HEK293T (cell line): ENCODE data around the gene KCNQ2.
A peak's percentile ranks its signal among the peaks of the same experiment; 100 is the strongest.

Experiments used
- CTCF ChIA-PET: fragments of 350-600 bp; formaldehyde crosslinking; extraction: SDS; loops from one replicate; lab custom pipeline; 2021; ENCODE audit warnings: antibody characterized with exemption, inconsistent platforms; lab: Yijun Ruan, JAX
- POLR2A ChIA-PET: fragments of 350-600 bp; formaldehyde crosslinking; extraction: SDS; loops from one replicate; lab custom pipeline; 2020; ENCODE audit warnings: antibody characterized with exemption, inconsistent platforms; lab: Yijun Ruan, JAX
- DNase-seq: peaks from one replicate; pipeline ENCODE4 v3.0.0; 2012; ENCODE audit warnings: mixed read lengths; ENCODE audit errors: extremely low spot score
- ARNT ChIP-seq: fragments of 450-650 bp; IDR thresholded peaks from 2 replicates; pipeline ENCODE4 v1.6.1; 2017; ENCODE audit warnings: mild to moderate bottlenecking
- BHLHE40 ChIP-seq: fragments of 450-650 bp; IDR thresholded peaks from 2 replicates; pipeline ENCODE4 v1.6.1; 2016; ENCODE audit warnings: mild to moderate bottlenecking, moderate library complexity, borderline replicate concordance
- CTBP1 ChIP-seq: fragments of 450-650 bp; IDR thresholded peaks from 2 replicates; pipeline ENCODE4 v1.6.1; 2016; ENCODE audit warnings: borderline replicate concordance
- ELF4 ChIP-seq: fragments of 450-650 bp; IDR thresholded peaks from 2 replicates; pipeline ENCODE4 v1.6.1; 2017; ENCODE audit warnings: antibody characterized with exemption
- FOXA1 ChIP-seq: fragments of 450-650 bp; IDR thresholded peaks from 2 replicates; pipeline ENCODE4 v1.6.1; 2016; ENCODE audit warnings: mild to moderate bottlenecking
- FOXK2 ChIP-seq: fragments of 450-650 bp; IDR thresholded peaks from 2 replicates; pipeline ENCODE4 v1.6.1; 2016; ENCODE audit warnings: mild to moderate bottlenecking
- FOXM1 ChIP-seq: fragments of 450-650 bp; IDR thresholded peaks from 2 replicates; pipeline ENCODE4 v1.6.1; 2017; ENCODE audit warnings: mild to moderate bottlenecking, borderline replicate concordance
- HDGF ChIP-seq: fragments of 450-650 bp; IDR thresholded peaks from 2 replicates; pipeline ENCODE4 v1.6.1; 2017; ENCODE audit warnings: antibody characterized with exemption, borderline replicate concordance
- L3MBTL2 ChIP-seq: fragments of 450-650 bp; conservative IDR thresholded peaks from 2 replicates; pipeline ENCODE4 v1.6.1; 2016; ENCODE audit warnings: mild to moderate bottlenecking
- LEF1 ChIP-seq: fragments of 450-650 bp; IDR thresholded peaks from 2 replicates; pipeline ENCODE4 v1.6.1; 2017; ENCODE audit warnings: mild to moderate bottlenecking, borderline replicate concordance
- NFRKB ChIP-seq: fragments of 450-650 bp; IDR thresholded peaks from 2 replicates; pipeline ENCODE4 v1.6.1; 2016; ENCODE audit warnings: mild to moderate bottlenecking, moderate library complexity
- SP1 ChIP-seq: fragments of 450-650 bp; IDR thresholded peaks from 2 replicates; pipeline ENCODE4 v1.6.1; 2017
- SUZ12 ChIP-seq: fragments of 450-650 bp; IDR thresholded peaks from 2 replicates; pipeline ENCODE4 v1.6.1; 2016; ENCODE audit warnings: mild to moderate bottlenecking
- TARDBP ChIP-seq: fragments of 450-650 bp; IDR thresholded peaks from 2 replicates; pipeline ENCODE4 v1.6.1; 2016
- ZNF384 ChIP-seq: fragments of 450-650 bp; IDR thresholded peaks from 2 replicates; pipeline ENCODE4 v1.6.1; 2016
- TF ChIP-seq, protein P1 (sequence below): fragments of 450-650 bp; IDR thresholded peaks from 2 replicates; pipeline ENCODE4 v1.6.1; 2016

KCNQ2 gene

DNA sequence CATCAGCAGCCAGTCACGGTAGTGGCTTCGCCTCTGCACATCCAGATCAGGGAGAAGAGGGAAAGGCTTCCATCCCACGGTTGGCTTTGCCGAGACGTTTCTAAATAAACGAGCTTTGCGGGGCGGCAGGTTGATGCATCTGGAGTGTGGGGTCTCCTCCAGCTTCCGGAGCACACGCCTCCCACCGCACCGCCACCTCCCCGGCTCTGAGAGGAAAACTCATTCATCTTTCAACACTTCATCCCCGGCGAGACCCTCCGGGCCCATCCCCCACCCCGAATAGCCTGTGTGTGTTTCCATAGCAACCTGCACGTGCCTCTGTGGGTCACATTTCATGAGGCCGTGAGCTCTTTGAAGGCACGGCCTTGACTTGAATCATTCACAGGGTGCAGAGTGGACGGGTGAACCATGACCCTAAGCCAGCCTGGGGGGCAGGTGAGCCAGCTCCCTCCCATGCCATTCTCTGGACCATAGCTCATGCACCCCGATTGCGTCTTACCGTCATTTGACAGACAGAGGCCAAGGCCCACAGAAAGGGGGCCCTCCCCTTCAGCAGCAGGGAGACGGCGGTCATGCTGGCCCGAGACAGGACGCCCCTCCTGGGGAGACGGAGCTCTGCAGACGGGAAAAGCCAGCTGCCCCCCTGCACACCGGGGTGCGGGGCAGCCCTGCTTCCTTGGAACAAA, 95.1 kb downstream of the KCNQ2 start:
- DNase-seq, result peak; percentile 36
- TF ChIP-seq BHLHE40 (peak; percentile 53), L3MBTL2 (peak; percentile 64), ARNT (no peak)
- CTCF ChIA-PET, result interaction anchor here (1.6 kb wide), 2 partner anchors 67 to 154 kb away, joined by 4 to 18 read pairs; no protein-coding TSS in a partner anchor
- POLR2A ChIA-PET, result no interaction called here

DNA sequence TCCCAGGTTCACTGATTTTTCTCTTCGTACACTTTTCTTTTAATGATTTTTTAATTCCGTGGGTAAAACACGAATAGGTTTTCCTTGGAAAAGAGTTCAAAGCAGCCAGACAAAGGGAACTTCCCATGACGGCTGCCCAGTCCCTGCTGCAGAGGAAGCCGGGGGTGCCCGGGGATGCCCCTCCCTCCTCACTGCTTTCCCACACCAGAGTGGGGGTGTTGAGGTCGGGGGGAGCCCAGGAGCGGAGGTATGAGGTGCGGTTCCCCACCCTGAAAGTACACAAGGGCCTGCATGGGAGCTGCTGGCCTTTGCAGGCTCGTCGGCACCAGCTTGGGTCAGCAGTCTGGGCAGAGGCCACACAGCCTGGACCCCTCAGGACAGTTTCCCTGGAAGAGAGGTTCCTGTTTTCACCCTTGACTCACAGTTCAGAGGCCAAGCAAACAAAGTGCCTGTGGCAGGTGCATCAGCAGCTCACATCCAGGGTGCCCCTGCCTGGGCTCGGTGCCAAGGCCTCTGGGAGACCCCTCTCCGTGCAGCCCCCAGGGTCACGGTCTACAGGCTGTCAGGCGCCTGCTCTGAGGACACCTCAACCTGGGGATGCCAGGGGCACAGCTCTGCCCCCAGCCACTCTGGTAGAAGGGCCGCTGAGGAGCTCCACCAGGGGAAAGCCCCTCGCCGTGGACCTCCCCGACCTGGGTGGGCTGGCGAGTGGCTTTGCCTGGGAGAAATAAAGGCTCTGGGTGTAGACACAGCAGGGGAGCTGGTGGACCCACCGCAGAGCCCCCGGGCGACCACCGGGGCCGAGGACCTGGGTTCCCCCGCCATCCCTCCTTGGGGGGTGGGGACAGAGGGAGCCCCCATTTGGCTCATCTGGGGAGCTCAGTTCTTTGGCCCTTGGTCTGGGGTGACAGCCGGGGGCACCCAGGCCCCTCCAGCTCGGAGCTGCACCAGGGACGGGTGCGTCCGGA, 95.9 kb downstream of the KCNQ2 start:
- ChIA-PET POLR2A (no interaction called here), CTCF (interaction anchor here (1.6 kb wide), 2 partner anchors 67 to 153 kb away, joined by 4 to 18 read pairs; no protein-coding TSS in a partner anchor)
- DNase-seq, result no peak
- no peak for TF ChIP-seq HDGF
- TF ChIP-seq, protein P1, sequence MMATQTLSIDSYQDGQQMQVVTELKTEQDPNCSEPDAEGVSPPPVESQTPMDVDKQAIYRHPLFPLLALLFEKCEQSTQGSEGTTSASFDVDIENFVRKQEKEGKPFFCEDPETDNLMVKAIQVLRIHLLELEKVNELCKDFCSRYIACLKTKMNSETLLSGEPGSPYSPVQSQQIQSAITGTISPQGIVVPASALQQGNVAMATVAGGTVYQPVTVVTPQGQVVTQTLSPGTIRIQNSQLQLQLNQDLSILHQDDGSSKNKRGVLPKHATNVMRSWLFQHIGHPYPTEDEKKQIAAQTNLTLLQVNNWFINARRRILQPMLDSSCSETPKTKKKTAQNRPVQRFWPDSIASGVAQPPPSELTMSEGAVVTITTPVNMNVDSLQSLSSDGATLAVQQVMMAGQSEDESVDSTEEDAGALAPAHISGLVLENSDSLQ, result no peak
- no peak for TF ChIP-seq ELF4
- no peak for TF ChIP-seq LEF1
- TF ChIP-seq NFRKB, result no peak
- TF ChIP-seq CTBP1, result no peak
- TF ChIP-seq FOXK2, result no peak
- TF ChIP-seq FOXA1, result no peak
- TF ChIP-seq SP1, result no peak
- no peak for TF ChIP-seq ZNF384
- no peak for TF ChIP-seq FOXM1
- no peak for TF ChIP-seq BHLHE40
- no peak for TF ChIP-seq SUZ12
- TF ChIP-seq ARNT, result no peak
- TF ChIP-seq TARDBP, result no peak

DNA sequence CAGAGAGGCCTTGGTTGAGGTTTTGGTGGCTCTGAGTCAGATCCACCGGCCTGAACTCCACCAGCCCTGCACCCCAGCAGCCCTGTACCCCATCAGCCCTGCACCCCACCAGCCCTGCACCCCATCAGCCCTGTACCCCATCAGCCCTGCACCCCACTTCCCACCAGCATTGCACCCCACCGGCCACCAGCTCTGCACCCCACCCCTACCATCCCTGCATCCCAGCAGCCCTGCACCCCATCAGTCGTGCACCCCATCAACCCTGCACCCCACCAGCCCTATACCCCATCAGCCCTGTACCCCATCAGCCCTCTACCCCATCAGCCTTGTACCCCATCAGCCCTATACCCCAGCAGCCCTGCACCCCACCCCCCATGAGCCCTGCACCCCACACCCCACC, 97.0 kb downstream of the KCNQ2 start:
- POLR2A ChIA-PET, result no interaction called here
- CTCF ChIA-PET, result no interaction called here
- no peak for DNase-seq
- no peak for TF ChIP-seq ELF4
- no peak for TF ChIP-seq TARDBP
- TF ChIP-seq BHLHE40, result no peak
- TF ChIP-seq L3MBTL2, result no peak
- TF ChIP-seq FOXA1, result no peak
- TF ChIP-seq NFRKB, result no peak
- no peak for TF ChIP-seq CTBP1
- no peak for TF ChIP-seq ARNT

DNA sequence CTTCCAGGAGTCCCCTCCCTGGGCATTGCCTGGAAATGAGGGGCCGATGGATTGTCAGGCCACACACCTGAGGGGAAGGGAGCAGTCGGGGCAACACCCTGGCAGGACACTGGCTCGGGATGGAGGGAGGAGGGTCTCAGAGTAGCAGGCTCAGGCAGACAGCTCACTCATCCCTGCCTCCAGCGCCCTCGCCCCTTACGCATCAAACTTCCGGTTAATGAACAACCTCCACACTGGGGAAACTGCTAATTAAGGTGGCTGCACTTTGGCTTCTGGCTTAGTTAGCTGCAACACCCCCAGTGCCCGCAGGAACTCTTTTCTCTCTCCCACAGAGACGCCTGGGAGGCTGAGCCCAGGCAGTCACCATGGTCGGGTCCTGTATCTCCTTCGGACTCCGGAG, 98.0 kb downstream of the KCNQ2 start:
- no peak for DNase-seq
- POLR2A ChIA-PET, result no interaction called here
- CTCF ChIA-PET, result no interaction called here
- TF ChIP-seq TARDBP, result no peak
- no peak for TF ChIP-seq HDGF
- TF ChIP-seq BHLHE40, result no peak
- no peak for TF ChIP-seq FOXK2
- TF ChIP-seq ARNT, result no peak
- TF ChIP-seq ELF4, result no peak
- TF ChIP-seq CTBP1, result no peak
- TF ChIP-seq SP1, result no peak
- TF ChIP-seq SUZ12, result no peak
- TF ChIP-seq FOXA1, result no peak
- TF ChIP-seq L3MBTL2, result no peak
- no peak for TF ChIP-seq ZNF384
- TF ChIP-seq FOXM1, result no peak
- TF ChIP-seq NFRKB, result no peak
- no peak for TF ChIP-seq LEF1
- TF ChIP-seq, protein P1, result no peak

DNA sequence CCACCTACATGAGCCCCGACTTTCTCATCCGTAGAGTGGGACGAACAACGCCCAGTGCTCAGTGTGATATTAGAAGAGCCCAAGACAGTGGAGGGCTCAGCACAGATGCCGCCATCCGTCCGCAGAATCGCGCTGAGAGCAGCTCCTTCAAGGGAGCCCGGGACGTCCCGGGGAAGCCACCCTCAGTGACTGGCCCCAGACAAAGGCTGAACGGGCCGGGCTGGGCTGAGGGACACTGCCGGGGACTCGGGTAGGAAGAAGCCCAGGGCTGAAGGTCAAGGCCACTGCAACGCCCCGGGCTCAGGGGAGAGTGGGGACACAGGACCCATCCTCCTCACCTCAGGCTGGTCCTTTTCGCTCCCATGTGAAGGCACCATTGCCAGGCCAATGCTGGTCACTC, 98.5 kb downstream of the KCNQ2 start:
- CTCF ChIA-PET, result no interaction called here
- DNase-seq, result no peak
- POLR2A ChIA-PET, result no interaction called here
- no peak for TF ChIP-seq ZNF384
- no peak for TF ChIP-seq NFRKB
- no peak for TF ChIP-seq CTBP1
- TF ChIP-seq LEF1, result no peak
- no peak for TF ChIP-seq BHLHE40
- TF ChIP-seq TARDBP, result no peak

DNA sequence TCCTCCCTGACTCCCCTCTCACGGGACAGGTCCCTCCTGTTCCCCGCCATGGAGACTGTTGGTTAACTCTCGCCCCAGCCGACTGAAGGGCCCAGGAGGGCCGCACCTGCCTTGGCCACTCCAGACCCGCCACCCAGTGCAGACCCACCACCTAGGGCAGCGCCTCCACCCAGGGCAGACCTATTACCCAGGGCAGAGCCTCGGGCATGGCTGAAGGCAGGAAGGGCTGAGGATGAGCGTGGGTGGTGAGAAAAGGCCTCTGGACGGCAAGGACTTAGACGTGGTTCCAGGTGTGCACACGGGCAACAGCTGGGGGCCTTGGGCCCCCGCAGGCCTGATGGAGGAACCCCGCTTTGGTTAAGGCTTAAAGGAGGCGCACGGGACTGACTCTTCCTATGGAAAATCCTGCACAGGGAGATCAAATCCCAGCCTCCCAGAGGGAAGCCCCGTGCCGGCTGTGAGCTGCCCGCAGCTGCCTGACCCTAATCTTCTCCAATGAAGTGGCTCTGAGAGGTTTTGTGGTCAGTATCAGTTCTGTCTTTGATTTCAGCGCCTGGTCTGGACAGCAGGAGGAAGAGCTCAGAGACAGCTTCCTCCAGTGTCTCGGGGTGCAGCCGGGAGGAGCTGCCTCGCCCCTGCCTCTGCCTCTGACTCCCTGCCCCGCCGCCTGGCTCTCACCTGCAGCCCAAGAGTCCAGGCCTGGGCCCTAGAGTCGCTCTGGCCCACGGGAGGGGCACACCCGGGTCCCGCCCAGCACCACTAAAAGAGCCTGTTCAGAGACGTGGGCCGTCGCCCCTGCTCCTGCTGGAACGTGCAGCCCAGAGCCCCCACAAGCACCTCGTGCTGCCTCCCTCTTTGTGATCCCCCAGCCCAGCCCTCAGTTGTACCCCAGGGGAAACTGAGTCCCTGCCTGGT, 99.2 kb downstream of the KCNQ2 start:
- ChIA-PET CTCF (no interaction called here), POLR2A (no interaction called here)
- no peak for DNase-seq
- TF ChIP-seq FOXA1, result no peak
- no peak for TF ChIP-seq SP1
- no peak for TF ChIP-seq TARDBP
- no peak for TF ChIP-seq HDGF
- no peak for TF ChIP-seq FOXK2
- TF ChIP-seq FOXM1, result no peak
- no peak for TF ChIP-seq NFRKB
